Measurements from ENCODE around the gene SURF6.
A peak's percentile ranks its signal among the peaks of the same experiment; 100 is the strongest.

The SURF6 gene

GRCh38 chr9:133347985-133348717 lies 12.2 kb upstream of the SURF6 start, which contains the start of the genes MED22 and RPL7A:
Gene MED22, minus strand, starts transcription at chr9:133348131. Its CDS starts 1,469 bp downstream, at chr9:133346662.
Gene RPL7A, plus strand, starts transcription at chr9:133348218. Its CDS starts 26 bp downstream, at chr9:133348244.
- H3K27ac Mint-ChIP-seq, result peak within 1 kb of the TSS; percentile 100
- TF ChIP-seq CTCF (IDR thresholded peaks at IDR 0.05), result no peak
- peak; percentile 93 for DNase-seq
- H3K36me3 Mint-ChIP-seq (ENCODE audit: low read depth), result peaks cover 60% of the 10 kb centered on the region
- no peaks in the 10 kb centered on the region for H3K27me3 Mint-ChIP-seq (ENCODE audit: low read depth, poor library complexity)
- H3K9me3 Mint-ChIP-seq, result no peaks in the 10 kb centered on the region
- H3K4me3 Mint-ChIP-seq, result peak within 1 kb of the TSS; percentile 97
- peaks cover 37% of the 10 kb centered on the region for H3K4me1 Mint-ChIP-seq

GRCh38 chr9:133347515-133347984 lies 11.6 kb upstream of the SURF6 start:
- peak; percentile 59 for DNase-seq
- Mint-ChIP-seq H3K36me3 (ENCODE audit: low read depth) (peaks cover 56% of the 10 kb centered on the region), H3K4me1 (peaks cover 37% of the 10 kb centered on the region), H3K27ac (no peak overlapping the region), H3K27me3 (ENCODE audit: low read depth, poor library complexity) (no peaks in the 10 kb centered on the region), H3K4me3 (peak overlapping the region; percentile 97), H3K9me3 (no peaks in the 10 kb centered on the region)
- no peak for TF ChIP-seq CTCF (IDR thresholded peaks at IDR 0.05)

- DNase-seq, result no peak
- Mint-ChIP-seq H3K4me3 (peak overlapping the region; percentile 97), H3K27me3 (ENCODE audit: low read depth, poor library complexity) (no peaks in the 10 kb centered on the region), H3K27ac (no peak overlapping the region), H3K36me3 (ENCODE audit: low read depth) (peaks cover 43% of the 10 kb centered on the region), H3K9me3 (no peaks in the 10 kb centered on the region), H3K4me1 (peaks cover 37% of the 10 kb centered on the region)
- TF ChIP-seq CTCF (IDR thresholded peaks at IDR 0.05), result no peak
Observed at GRCh38 chr9:133346021-133346785, 10.2 kb upstream of the SURF6 start.

- Mint-ChIP-seq H3K36me3 (ENCODE audit: low read depth) (peaks cover 40% of the 10 kb centered on the region), H3K4me1 (peaks cover 36% of the 10 kb centered on the region), H3K9me3 (no peaks in the 10 kb centered on the region), H3K4me3 (no peak overlapping the region), H3K27me3 (ENCODE audit: low read depth, poor library complexity) (no peaks in the 10 kb centered on the region), H3K27ac (no peak overlapping the region)
- no peak for DNase-seq
- no peak for TF ChIP-seq CTCF (IDR thresholded peaks at IDR 0.05)
Observed at GRCh38 chr9:133345596-133345995, 9.6 kb upstream of the SURF6 start.

GRCh38 chr9:133344979-133345378 lies 9.0 kb upstream of the SURF6 start:
- no peak overlapping the region for H3K4me3 Mint-ChIP-seq
- H3K36me3 Mint-ChIP-seq (ENCODE audit: low read depth), result peaks cover 40% of the 10 kb centered on the region
- H3K27me3 Mint-ChIP-seq (ENCODE audit: low read depth, poor library complexity), result no peaks in the 10 kb centered on the region
- H3K27ac Mint-ChIP-seq, result no peak overlapping the region
- peaks cover 30% of the 10 kb centered on the region for H3K4me1 Mint-ChIP-seq
- H3K9me3 Mint-ChIP-seq, result no peaks in the 10 kb centered on the region
- no peak for TF ChIP-seq CTCF (IDR thresholded peaks at IDR 0.05)
- no peak for DNase-seq
